Frontal cortex (tissue), 4 donors: ENCODE results near the gene PRM1. TPM values are rescaled to one million over a fixed set of nuclear protein-coding genes. Genes with fewer than 3 reads are reported as not detected.

ENCODE experiments used
- DNase-seq, 2 donors: peaks; one replicate each; pipeline ENCODE4 v3.0.0; 2012; ENCODE audit warnings: low spot score in 2 of 2
- FAIRE-seq: peaks from 2 replicates; lab custom pipeline; 2012; peaks lifted over from hg19 to GRCh38; lab: Jason Lieb, UNC
- total RNA-seq: library from RNA; depleted of rRNA; stranded (reverse); fragments of >200 nt; gene quantifications from one replicate; pipeline ENCODE4 v1.2.3, GENCODE V29; 2014
- donor health status: control.
- donor health status: control.
- donor health status: control.

Gene PRM1
- total RNA-seq, 1 donor from 2014 or later: not detected

DNA sequence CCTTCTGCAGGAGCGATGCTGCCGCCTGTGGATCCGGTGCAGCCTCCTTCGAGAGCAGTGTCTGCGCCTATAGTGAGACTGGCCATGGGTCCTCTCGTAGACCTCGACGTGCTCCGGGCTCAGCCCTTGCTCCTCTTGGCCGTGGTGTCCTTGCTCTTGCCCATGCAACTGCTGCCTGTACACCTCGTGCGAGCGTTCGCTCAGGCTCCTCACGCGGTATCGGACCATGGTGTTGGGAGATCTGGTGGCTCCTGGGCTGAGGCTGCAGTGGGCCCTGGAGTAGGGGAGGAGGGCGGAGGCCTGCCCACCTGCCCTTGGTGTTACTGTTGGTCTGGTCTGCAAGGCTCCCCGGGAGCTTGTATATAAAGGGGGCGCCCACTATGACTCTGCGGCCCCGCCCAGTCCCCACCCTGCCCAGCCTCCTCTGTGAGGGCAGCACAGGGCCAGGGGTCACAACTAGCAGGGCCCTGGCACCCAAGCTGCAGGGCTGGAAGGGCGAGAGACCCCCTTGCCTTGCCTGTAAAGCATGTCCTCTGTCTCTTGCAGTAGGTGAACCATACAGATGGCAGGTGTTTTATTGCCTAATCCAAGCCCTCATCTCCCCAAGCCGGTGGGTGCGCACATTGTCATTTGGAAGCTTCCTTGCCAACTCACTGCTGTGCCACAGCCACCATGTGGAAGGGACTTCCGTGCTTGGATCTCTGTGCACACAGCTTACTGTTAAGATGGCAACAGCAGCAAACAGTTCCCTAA is 4.8 kb downstream of the PRM1 start, which contains the start of gene PRM2:
Gene PRM2, minus strand, starts transcription at position 338 of the 753 bp plus-strand sequence. Its CDS starts 110 bp downstream, at position 228.
- DNase-seq (no peak), FAIRE-seq (no peak)

GRCh38 chr16:11274964-11275363 is 6.2 kb downstream of the PRM1 start:
- FAIRE-seq (no peak), DNase-seq (no peak)

DNA sequence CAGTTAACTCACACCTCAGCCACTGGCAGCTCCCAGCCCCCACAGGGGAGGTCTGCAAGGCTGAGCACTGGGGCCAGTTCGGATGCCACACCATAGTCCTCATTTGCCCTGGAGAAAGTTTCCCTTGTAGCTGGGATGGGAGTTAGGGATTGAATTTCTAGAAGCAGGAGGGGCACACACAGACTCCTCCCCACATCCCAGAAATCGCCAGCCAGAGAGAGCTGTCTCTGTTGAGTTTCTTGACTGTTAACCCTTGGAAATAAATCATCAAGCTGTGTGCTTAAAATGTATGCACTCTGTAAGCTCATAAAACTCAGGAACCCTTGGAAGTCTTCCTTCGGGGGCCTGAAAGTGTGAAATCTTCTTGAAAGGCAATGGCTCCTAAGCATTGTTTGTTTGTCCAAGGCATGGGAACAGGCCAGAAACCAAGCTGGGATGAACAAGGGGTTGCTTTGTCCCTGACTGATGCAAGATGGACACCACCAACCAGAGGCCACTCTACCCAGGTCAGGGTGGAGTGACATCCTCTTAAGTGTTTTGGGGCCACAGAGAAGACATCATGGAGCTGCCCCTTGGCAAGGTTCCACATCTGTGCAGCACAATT is 7.3 kb downstream of the PRM1 start:
- FAIRE-seq (no peak), DNase-seq (no peak)

DNA sequence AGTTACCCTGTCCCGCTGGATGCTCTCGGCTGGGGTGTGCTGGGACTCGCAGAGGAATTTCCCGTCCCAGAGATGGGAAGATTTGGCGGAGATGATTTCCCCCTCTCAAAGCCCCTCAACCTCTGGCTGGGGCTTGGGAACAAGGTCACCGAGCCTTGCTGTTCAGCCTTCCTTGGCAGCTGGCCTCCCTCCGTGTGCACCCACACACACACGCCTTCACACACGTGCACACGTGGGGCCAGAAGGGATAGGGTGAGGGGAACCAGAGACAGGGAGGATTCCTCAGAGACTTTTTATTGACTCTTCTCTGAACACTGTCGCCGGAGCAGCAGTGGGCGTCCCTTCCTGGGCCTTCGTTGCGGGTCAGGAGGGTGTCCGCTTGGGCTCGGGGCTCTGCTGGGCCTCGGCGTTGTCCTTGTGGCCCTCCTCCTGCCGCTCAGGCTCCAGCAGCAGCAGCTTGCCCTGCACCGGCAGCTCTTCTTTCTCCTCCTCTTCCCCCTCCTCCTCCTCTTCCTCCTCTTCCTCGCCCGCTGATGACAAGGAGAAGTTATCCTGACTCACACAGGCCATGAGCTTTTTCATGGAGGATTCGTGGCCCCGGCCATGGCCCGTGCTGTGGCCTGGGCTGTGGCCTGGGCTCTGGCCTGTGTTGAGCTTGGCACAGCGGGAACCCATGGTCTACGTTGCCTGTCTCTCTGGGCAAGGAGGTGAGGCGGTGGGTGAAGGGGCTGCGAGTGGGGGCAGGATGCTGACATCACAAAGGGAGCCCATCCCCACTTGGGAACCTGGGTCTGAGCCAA is 8.0 kb downstream of the PRM1 start, which contains the start of gene PRM3:
Gene PRM3, minus strand, starts transcription at position 709 of the 800 bp plus-strand sequence. Its CDS starts 34 bp downstream, at position 675.
- DNase-seq (no peak), FAIRE-seq (no peak)

DNA sequence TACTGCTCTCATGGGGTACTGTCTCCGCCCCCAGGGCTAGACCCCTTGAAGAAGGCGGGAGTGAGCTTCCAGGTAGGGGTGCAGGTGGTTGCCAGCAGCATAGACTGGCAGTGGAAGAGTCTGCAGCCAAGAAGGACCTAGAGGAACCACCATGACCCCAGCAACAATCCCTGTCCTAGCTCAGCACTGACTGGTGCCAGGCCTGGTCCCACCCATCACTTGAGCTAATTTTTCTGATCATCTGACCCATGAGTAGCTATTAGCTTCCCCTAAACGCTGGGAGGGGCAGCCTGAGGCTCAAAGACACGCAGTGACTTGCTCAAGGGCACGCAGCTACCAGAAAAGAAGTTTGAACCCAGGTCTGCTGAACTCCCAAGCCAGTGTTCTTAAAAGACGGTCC is 8.6 kb downstream of the PRM1 start:
- no peak for DNase-seq

GRCh38 chr16:11271610-11272009 is 9.5 kb downstream of the PRM1 start:
- DNase-seq: no peak
- no peak for FAIRE-seq

More for the DNA sequence above, 8.6 kb downstream of the PRM1 start:
- FAIRE-seq: no peak

GRCh38 chr16:11270602-11271162 is 10.4 kb downstream of the PRM1 start:
- DNase-seq: no peak
- no peak for FAIRE-seq

DNA sequence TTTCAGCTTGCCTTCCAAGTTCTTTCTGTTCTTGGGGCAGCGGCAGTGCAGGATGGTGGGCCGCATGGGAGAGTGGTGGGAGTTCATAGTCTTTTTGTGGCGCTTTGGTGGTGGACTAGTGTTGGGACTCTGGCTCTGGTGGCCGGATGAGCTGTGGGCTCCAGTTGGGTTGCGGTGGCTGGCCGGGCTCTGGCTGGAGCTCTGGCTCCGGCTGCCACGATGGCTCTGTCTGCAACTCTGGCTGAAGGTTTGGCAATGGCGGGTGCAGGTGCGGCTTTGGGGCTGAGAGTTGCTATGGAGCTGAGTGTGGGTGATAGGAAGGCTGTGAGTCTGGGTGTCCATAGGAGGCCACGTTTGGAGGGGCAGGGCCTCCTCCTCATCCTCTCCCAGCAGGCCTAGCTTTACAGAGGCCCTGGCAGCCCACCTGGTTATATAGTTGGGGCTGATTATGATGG is 12.2 kb downstream of the PRM1 start, which contains the start of gene TNP2:
Gene TNP2, minus strand, starts transcription at position 405 of the 455 bp plus-strand sequence. Its CDS starts 63 bp downstream, at position 342.
- FAIRE-seq (no peak), DNase-seq (no peak)

DNA sequence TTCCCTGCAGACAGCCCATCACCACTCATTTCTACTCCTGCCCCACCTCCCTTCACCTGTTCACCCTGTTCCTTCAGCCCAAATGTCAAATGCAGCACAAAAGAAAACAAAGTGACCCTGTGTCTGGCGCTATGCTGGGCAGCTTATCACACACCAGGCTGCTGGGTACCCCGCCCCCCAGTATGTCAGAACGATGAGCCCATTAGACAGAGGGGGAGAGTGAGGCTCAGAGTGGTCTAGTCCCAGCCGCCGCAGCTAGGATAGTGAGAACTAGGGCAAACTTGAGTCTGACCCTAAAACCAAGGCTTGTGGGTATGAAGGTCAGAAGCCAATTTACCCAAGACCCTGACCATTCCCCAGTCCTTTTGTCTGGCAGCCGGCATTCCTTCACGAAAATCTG is 16.0 kb downstream of the PRM1 start:
- FAIRE-seq (no peak), DNase-seq (no peak)

- DNase-seq (no peak), FAIRE-seq (no peak)
Observed at GRCh38 chr16:11264155-11264832, 16.8 kb downstream of the PRM1 start.

DNA sequence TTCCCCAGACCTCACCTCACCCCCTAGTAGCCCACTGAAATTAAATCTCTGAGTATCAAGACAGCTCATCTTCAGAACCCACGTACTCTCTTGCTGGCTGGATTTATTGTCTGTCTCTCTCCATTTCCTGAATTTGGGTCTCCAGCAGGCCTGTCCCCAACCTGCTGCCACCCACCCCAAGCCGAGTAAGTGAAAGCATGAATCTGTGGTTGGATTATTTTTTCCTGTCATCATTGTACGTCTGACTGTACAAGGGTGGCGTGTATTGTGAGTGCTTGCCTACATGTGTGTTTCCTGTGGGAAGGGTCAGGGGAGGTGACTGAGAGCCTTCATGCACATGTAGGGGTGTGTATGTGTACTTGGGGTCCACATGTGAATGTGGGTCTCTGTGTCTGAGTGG is 17.4 kb downstream of the PRM1 start:
- DNase-seq (no peak), FAIRE-seq (no peak)

GRCh38 chr16:11262915-11263314 is 18.2 kb downstream of the PRM1 start:
- FAIRE-seq: no peak
- DNase-seq: no peak

DNA sequence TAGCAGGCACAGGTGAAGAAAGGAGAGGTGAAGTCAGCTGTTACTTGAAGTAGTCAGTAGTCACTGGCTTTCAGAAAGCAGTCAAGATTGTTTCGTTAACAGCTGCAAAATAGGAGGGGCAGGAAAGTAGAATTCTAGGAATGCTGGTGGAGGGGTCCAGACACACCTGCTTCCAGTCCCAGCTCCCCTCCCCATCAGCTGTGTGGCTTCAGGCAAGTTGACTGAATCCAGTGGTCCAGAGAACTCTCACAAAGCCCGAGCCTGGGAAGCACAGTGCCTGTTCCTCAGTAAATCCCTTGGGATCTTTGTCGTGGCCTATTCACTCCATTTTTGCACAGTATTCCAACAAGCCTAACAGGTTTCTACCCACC is 20.5 kb downstream of the PRM1 start:
- DNase-seq: no peak
- no peak for FAIRE-seq

DNA sequence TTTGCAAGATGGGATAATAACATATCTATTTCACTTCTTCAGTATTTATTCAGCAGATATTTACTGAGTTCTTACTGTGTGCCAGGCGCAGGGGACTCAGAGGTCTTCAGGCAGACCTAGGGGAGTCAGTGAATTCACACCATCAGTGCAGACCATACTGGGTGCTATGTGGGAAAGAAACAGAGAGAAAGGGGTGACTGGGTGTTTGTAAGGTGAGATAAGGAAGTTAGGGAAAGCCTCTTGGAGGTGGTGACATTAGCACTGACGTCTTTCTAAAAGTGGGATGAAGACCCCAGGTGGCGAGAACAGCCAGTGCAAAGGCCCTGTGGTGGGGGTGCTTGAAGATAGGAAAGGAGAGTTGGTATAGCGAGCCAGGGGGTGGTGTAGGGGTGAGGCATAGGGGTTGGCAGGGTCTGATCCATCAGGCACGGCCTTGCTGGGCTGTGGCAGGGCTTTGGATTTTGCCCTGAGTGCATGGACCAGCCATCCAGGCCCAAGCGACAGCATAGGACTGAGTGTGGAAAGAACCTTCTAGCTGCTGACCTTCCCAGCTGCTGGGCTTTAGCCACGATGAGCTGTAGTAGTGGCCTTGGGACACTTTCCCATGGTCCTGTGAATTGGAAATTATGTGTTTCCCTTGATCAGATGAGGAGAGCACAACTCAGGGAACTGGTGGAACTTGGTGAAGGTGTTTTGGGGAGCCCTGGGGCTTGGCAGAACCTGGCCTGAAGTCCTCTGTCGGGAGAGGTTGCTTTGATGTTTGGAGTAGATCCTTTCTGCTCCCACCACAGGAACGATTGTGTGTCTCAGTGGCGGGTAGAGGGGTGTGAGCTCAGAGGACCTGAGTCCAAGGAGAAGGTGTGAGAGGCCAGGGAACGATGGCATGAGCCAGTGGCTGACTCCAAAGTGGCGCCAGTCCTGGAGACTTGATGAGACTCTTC is 21.2 kb downstream of the PRM1 start:
- FAIRE-seq (no peak), DNase-seq (no peak)

- DNase-seq: peak; percentile 48 to 55
Observed at GRCh38 chr16:11258553-11259492, 22.3 kb downstream of the PRM1 start.

DNA sequence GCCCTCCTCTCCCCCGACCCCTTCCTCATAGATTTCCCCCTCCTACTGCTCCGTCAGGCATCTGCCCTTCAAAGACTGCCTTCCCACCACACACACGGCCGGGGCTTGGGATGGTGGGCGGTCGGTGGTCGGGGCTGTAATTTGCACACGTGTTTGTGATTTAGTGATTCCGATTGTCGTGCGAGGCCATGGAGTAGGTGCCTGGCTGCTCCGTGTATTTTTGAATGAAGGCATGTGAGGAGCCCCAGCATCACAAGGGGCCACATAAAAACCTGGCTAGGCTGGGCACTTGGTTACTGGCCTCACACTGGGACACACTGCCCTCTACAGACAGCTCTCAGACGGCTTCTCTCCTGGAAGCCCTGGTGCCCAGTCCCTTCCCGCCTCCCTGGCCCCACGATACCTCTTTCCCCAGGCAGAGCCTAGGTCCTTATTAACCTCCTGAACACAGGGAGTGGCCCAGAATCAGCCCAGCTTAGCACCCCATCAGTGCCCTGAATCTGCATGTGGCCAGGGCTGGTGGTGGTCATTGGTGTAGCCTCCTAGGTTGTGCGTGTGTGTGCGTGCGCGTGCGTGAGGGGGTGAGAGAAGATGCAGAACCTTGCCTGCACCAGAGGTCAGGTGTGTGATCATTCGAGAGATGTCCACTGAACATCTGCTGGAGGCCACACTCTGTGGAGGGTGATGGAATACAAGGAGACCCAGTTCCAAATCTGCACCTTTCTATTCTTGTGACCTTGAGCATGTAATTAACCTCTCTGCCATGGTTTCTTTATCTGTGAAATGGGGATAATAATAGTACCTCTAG is 23.8 kb downstream of the PRM1 start:
- FAIRE-seq (no peak), DNase-seq (peak; percentile 67 to 79)

More at GRCh38 chr16:11258553-11259492, 22.3 kb downstream of the PRM1 start:
- FAIRE-seq: no peak
